Suprapubic skin (tissue), 4 donors: Measurements from ENCODE around the gene COL5A3. TPM values are rescaled to one million over a fixed set of nuclear protein-coding genes. Genes with fewer than 3 reads are reported as not detected.
A peak's percentile ranks its signal among the peaks of the same experiment; 100 is the strongest.

Source experiments
- DNase-seq, 2 donors: peaks; one replicate each; pipeline ENCODE4 v3.0.0-alpha.2; 2019; ENCODE audit warnings: low spot score in 2 of 2
- H3K27ac ChIP-seq: fragments of 200-600 bp; sonication (generic); one replicate; pipeline ENCODE4 v1.5.1; 2019
- H3K27me3 ChIP-seq: fragments of 200-600 bp; sonication (generic); one replicate; pipeline ENCODE4 v1.5.1; 2019
- H3K36me3 ChIP-seq: fragments of 200-600 bp; sonication (generic); one replicate; pipeline ENCODE4 v1.5.1; 2019
- H3K4me1 ChIP-seq: fragments of 200-600 bp; sonication (generic); one replicate; pipeline ENCODE4 v1.5.1; 2019
- H3K4me3 ChIP-seq: fragments of 200-600 bp; sonication (generic); one replicate; pipeline ENCODE4 v1.5.1; 2019; ENCODE audit warnings: mild to moderate bottlenecking
- H3K9me3 ChIP-seq: fragments of 200-600 bp; sonication (generic); one replicate; pipeline ENCODE4 v1.5.1; 2019
- EP300 ChIP-seq: sonication (generic); formaldehyde crosslinking; IDR thresholded peaks from one replicate; pipeline ENCODE4 v1.6.1; 2017; ENCODE audit warnings: antibody characterized with exemption
- POLR2A ChIP-seq, 2 donors: fragments of 450-650 bp; IDR thresholded peaks; one replicate each; pipeline ENCODE4 v1.6.1; 2017; ENCODE audit warnings: antibody characterized with exemption in 2 of 2, mild to moderate bottlenecking in 2 of 2, moderate library complexity in 2 of 2
- POLR2AphosphoS5 ChIP-seq, 3 donors: sonication (generic); formaldehyde crosslinking; IDR thresholded peaks; one replicate each; pipeline ENCODE4 v1.6.1; 2017; ENCODE audit warnings: antibody characterized with exemption in 3 of 3
- WGBS: methylation state at CpG from one replicate; pipeline ENCODE4 v1.1.5; 2018; 5-methylcytosine and 5-hydroxymethylcytosine counted together
- total RNA-seq, 4 donors: library from RNA; depleted of rRNA; stranded (reverse); fragments of >200 nt; gene quantifications; one replicate each; pipeline ENCODE4 v1.1.0, GENCODE V29; 2016
- TF ChIP-seq, protein P1 (sequence below), 2 donors: fragments of 200-600 bp in 1 of 2; fragments of 450-650 bp in 1 of 2; sonication (generic) in 1 of 2; IDR thresholded peaks; one replicate each; pipeline ENCODE4 v1.5.1; 2016 to 2019; ENCODE audit warnings: antibody characterized with exemption in 2 of 2, mild to moderate bottlenecking in 1 of 2, moderate library complexity in 1 of 2

Gene COL5A3
- total RNA-seq, 4 donors from 2014 or later = 13.4 to 30.6 (median 18.8) TPM

DNA sequence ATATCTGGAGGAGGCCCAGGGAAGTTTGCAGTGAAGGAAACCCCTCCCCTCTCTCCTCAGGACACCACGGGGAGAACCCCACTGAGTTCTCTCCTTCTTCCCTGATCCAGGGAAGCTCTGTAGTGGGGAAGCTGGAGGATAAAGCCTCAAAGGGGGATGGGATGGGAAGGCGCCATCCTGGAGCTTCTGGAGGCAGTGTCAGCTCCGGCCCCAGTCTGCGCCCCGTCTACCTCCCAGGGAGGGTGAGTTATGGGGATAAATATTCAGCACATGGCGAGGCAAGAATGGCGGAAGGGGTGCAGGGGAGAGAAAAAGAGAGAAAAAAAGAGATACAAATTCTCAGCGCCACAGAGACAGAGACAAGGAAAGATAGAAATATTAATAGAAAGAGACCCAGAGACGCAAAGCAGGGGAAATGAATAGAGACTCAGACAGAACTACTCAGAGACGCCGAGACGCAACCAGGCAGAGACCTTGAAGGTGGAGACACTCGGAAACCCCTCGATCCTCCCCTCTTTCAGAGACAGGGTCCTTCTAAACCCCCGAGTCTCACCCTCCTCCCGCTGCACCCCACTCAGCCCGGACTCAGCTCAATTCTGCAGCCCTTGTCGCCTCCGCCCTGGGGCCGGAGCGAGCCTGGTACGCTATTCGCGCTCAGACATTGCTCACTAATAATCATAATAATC, 97.6 kb downstream of the COL5A3 start:
- 32% methylated on average over 24 of the region's 24 CpGs for WGBS
- H3K9me3 ChIP-seq = no peaks in the 10 kb centered on the region
- H3K27me3 ChIP-seq = peaks cover 16% of the 10 kb centered on the region
- no peaks in the 10 kb centered on the region for H3K36me3 ChIP-seq
- TF ChIP-seq EP300 (no peak), POLR2A (IDR thresholded peaks at IDR 0.05) (no peak), POLR2AphosphoS5 (IDR thresholded peaks at IDR 0.05) (no peak)
- TF ChIP-seq, protein P1, sequence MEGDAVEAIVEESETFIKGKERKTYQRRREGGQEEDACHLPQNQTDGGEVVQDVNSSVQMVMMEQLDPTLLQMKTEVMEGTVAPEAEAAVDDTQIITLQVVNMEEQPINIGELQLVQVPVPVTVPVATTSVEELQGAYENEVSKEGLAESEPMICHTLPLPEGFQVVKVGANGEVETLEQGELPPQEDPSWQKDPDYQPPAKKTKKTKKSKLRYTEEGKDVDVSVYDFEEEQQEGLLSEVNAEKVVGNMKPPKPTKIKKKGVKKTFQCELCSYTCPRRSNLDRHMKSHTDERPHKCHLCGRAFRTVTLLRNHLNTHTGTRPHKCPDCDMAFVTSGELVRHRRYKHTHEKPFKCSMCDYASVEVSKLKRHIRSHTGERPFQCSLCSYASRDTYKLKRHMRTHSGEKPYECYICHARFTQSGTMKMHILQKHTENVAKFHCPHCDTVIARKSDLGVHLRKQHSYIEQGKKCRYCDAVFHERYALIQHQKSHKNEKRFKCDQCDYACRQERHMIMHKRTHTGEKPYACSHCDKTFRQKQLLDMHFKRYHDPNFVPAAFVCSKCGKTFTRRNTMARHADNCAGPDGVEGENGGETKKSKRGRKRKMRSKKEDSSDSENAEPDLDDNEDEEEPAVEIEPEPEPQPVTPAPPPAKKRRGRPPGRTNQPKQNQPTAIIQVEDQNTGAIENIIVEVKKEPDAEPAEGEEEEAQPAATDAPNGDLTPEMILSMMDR (IDR thresholded peaks at IDR 0.05) = no peak
- DNase-seq = no peak
- H3K27ac ChIP-seq = no peak overlapping the region
- H3K4me3 ChIP-seq = peak overlapping the region; percentile 63
- H3K4me1 ChIP-seq = peaks cover 33% of the 10 kb centered on the region

DNA sequence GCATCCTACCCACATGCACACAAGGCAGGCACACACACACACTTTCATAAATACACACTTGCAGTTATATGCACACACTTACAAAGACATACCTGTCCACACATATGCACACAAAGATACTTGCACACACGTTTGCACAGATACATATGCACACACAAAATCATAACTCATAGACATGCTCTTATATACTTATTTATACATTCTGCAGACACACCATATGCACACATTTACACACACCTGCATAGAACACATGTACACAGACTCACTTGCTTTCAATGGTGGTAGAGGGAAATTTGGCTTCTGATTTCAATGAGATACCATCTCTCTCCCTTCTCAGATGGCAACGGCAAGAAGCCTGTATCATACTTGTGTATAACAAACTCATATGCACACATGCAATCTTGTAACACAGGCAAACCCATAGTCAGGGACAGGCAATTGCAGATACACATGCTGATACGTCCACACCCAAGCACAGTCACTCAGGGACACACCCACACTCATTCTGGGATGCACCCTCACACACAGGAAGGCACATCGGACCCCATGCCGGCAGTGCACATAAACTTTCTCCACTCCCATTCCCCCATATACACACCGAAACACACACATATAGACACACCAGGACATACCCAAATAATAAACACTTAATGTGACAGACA, 98.6 kb downstream of the COL5A3 start:
- no peak overlapping the region for H3K27ac ChIP-seq
- no peaks in the 10 kb centered on the region for H3K36me3 ChIP-seq
- peaks cover 27% of the 10 kb centered on the region for H3K4me1 ChIP-seq
- no peak overlapping the region for H3K4me3 ChIP-seq
- H3K9me3 ChIP-seq = no peaks in the 10 kb centered on the region
- TF ChIP-seq, protein P1 (IDR thresholded peaks at IDR 0.05) = no peak
- TF ChIP-seq POLR2A (IDR thresholded peaks at IDR 0.05) (no peak), EP300 (no peak), POLR2AphosphoS5 (IDR thresholded peaks at IDR 0.05) (no peak)
- DNase-seq = no peak
- peaks cover 18% of the 10 kb centered on the region for H3K27me3 ChIP-seq
- 46% methylated on average over 6 of the region's 6 CpGs for WGBS

DNA sequence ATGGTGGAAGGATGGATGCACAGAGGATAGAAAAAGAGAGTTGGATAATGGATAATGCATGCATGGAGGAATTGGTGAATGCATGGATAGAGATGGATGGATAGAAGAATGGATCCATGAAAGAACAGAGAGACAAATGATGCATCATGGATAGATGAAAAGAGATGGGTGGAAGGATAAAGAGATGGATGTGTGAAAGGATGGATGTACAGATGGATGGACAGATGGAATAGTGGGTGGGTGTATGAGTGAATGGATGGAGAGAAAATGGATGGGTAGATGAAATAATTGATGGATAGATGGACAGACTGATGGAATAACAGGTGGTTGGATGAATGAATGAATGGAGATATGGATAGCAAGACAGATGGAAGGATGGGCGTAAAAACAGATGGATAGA, 99.7 kb downstream of the COL5A3 start:
- 77% methylated on average over 1 of the region's 1 CpG for WGBS
- DNase-seq = no peak
- Histone ChIP-seq H3K4me3 (no peak overlapping the region), H3K9me3 (no peaks in the 10 kb centered on the region), H3K27ac (no peak overlapping the region), H3K27me3 (peaks cover 18% of the 10 kb centered on the region), H3K36me3 (no peaks in the 10 kb centered on the region), H3K4me1 (peaks cover 28% of the 10 kb centered on the region)
- TF ChIP-seq POLR2AphosphoS5 (IDR thresholded peaks at IDR 0.05) (no peak), EP300 (no peak), POLR2A (IDR thresholded peaks at IDR 0.05) (no peak)
- TF ChIP-seq, protein P1 (IDR thresholded peaks at IDR 0.05) = no peak

Other genes with a start within 250 kb of the COL5A3 start
- 10 to 100 TPM in 2 of 4 donors, 1 to 10 TPM in 2; 6.8 to 13.5 (median 11.2) TPM for gene ZNF846, start 241.8 kb downstream of the COL5A3 start, total RNA-seq
- gene FBXL12, start 191.4 kb downstream of the COL5A3 start, total RNA-seq = 10 to 100 TPM; 22.2 to 39.9 (median 29.8) TPM
- 100 to 1,000 TPM; 170 to 337 (median 261) TPM for gene UBL5, start 182.6 kb downstream of the COL5A3 start, total RNA-seq
- gene PIN1, start 175.2 kb downstream of the COL5A3 start, total RNA-seq = 10 to 100 TPM; 60.5 to 75.9 (median 65.8) TPM
- gene OLFM2, start 74.0 kb downstream of the COL5A3 start, total RNA-seq = 100 to 1,000 TPM in 2 of 4 donors, 10 to 100 TPM in 2; 51.5 to 114 (median 101) TPM
- gene RDH8, start 3.0 kb upstream of the COL5A3 start, total RNA-seq = not detected
- gene SHFL, start 75.8 kb upstream of the COL5A3 start, total RNA-seq = 10 to 100 TPM; 11.8 to 26.7 (median 22.3) TPM
- 1 to 10 TPM in 1 of 4 donors, under 1 TPM in 2, not detected in 1; 0.38 to 1.1 (median 0.42) TPM for gene ANGPTL6, start 92.2 kb upstream of the COL5A3 start, total RNA-seq
- gene PPAN, start 95.9 kb upstream of the COL5A3 start, total RNA-seq = 10 to 100 TPM; 41.9 to 55.1 (median 46.8) TPM
- 10 to 100 TPM; 16.4 to 32.9 (median 19.9) TPM for gene P2RY11, start 101.2 kb upstream of the COL5A3 start, total RNA-seq
- 100 to 1,000 TPM; 211 to 315 (median 225) TPM for gene EIF3G, start 109.4 kb upstream of the COL5A3 start, total RNA-seq
- 10 to 100 TPM; 36.1 to 54.4 (median 44.2) TPM for gene DNMT1, start 184.4 kb upstream of the COL5A3 start, total RNA-seq
- gene S1PR2, start 220.8 kb upstream of the COL5A3 start, total RNA-seq = 1 to 10 TPM; 3.9 to 9.9 (median 8.6) TPM
- 100 to 1,000 TPM in 1 of 4 donors, 10 to 100 TPM in 3; 53.3 to 108 (median 77.3) TPM for gene MRPL4, start 241.7 kb upstream of the COL5A3 start, total RNA-seq